HG02870 (cell line): ENCODE measurements around the gene GTF3A.
A peak's percentile ranks its signal among the peaks of the same experiment; 100 is the strongest.
"Not testable (repeated sequence)": the region's sequence is repeated elsewhere in the genome, so short reads cannot be mapped to it uniquely, and the experiment has no call there.

Source experiments
- ATAC-seq: cut with Tn5 transposase; IDR thresholded peaks from one replicate; pipeline ENCODE4 v1.9.1; 2021; ENCODE audit warnings: mild to moderate bottlenecking, moderate library complexity; ENCODE audit not compliant: unreplicated experiment

The GTF3A gene

DNA sequence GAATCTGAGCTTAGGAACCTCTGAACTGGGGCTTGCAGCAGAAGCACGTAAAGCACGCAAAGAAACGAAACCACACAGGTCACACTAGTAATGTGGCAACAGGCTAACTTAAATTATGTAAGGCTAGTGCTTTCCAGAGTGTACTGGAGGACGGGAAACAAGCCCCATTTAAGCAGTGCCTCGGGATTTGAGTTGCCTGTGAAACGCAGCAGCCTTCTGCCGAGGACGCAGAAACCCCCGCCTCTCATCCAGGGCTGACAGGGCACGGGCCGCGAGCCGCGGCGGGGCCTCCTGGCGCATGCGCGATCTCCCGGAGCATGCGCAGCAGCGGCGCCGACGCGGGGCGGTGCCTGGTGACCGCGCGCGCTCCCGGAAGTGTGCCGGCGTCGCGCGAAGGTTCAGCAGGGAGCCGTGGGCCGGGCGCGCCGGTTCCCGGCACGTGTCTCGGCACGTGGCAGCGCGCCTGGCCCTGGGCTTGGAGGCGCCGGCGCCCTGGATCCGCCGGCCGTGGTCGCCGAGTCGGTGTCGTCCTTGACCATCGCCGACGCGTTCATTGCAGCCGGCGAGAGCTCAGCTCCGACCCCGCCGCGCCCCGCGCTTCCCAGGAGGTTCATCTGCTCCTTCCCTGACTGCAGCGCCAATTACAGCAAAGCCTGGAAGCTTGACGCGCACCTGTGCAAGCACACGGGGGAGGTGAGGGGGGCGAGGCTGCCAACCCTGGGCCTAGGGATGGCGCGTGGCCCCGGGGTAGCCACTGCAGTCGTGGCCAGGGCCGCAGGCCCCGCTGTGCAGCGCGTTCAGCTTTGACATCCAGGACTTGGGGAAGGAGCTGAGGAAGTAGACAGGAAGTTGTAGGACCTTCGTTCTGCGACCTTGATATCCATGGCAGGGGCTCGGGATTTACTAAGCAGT is at the start of gene GTF3A:
GTF3A (plus strand) TSS at position 374 of the 912 bp plus-strand sequence.
- peak; percentile 56 for ATAC-seq

- no peak for ATAC-seq
These were observed 49.8 kb upstream of the GTF3A start for GRCh38 chr13:27374650-27375049.

DNA sequence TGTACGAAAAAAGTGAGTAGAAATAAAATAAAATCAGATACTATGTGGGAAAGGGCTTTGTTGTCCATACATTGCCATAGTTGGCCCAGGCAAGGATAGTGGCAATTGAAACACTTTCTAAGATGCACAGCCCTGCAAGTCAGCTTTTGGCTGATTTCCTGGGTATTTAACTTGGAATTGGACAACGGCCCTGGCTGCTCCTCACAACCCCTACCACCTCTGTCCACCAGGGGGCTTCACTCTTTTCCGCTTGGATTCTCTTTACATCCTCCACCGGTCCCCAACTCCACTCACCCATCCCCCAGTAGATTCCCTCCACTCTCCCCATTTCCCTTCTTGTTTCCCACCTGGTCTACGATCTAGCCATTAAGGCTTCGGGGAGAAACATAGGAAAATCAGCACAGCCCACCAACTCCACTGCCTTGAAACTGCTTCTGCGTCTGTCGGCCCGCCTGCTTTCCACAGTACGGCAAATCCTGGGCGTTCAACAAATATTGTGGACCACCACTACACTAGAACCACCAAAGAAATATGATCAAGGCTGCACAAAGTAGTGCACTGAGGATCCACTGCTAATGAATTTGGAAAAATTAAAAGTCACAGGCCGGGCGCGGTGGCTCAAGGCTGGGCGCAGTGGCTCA is 48.6 kb upstream of the GTF3A start:
- no peak for ATAC-seq

GRCh38 chr13:27379126-27379525 is 45.3 kb upstream of the GTF3A start:
- ATAC-seq = no peak

DNA sequence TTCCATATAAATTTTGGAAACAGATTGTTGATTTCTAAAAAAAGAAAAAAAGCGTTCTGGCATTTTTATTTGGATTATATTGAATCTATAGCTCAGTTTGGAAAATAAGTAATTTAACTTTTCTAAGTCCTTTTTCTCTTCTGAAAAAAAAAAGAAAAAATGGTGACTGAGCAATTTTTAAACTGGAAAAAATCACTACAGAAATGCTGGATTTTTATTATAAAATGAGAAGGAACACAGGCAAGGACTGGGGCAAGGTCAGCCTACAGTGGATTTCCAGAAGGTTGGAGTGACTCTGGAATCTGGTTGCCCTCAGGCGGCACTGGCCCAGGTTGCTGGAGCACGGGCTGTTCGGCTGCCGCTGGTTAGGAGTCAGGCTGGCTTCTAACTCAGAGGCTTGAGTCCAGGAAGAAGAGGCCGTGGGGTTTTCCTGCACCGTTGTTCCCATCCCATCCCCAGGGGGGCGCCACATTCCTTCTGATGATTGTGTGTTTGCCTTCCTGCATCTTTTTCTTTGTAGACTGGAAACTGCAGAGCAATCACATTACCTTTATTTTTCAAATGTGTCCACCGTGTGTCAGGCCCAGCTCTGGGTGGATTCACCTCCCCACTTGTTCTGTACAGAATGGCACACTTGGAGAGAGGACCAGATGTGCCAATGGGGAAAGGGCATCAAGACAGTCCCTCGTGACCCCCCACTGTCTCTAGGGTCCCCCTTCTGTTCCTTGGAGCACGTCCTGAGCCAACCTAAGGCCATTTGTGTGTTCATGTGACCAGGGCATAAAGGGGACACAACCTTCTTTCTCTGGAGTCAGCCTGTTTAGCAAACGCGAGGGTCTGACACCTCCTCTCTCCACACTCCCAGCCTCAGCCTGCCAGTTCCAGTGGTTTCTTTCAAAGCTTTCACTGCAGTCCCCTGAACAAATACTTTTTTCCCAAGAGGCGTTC is 44.5 kb upstream of the GTF3A start:
- no peak for ATAC-seq

GRCh38 chr13:27381601-27382000 is 42.8 kb upstream of the GTF3A start:
- no peak for ATAC-seq

GRCh38 chr13:27383104-27383921 is 41.1 kb upstream of the GTF3A start:
- ATAC-seq = no peak

GRCh38 chr13:27384285-27384684 is 40.1 kb upstream of the GTF3A start:
- ATAC-seq = no peak

GRCh38 chr13:27388241-27388640 is 36.2 kb upstream of the GTF3A start:
- no peak for ATAC-seq

DNA sequence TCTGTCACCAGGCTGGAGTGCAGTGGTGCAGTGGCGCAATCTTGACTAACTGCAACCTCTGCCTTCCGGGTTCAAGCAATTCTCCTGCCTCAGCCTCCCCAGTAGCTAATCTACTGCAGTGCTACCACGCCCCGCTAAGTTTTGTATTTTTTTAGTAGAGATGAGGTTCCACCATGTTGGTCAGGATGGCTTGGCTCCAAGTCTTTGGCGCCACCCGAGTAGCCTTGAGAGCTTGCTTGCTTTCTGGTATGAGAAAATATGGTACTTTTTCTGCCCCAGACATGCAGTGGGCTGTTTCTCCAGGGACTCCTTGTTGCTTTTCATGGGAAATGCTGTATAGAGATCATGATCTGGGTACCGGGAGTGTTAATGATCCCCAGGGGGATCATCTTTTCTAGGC is 34.5 kb upstream of the GTF3A start:
- ATAC-seq = no peak

- no peak for ATAC-seq
These were observed 32.9 kb upstream of the GTF3A start for GRCh38 chr13:27391471-27391870.

DNA sequence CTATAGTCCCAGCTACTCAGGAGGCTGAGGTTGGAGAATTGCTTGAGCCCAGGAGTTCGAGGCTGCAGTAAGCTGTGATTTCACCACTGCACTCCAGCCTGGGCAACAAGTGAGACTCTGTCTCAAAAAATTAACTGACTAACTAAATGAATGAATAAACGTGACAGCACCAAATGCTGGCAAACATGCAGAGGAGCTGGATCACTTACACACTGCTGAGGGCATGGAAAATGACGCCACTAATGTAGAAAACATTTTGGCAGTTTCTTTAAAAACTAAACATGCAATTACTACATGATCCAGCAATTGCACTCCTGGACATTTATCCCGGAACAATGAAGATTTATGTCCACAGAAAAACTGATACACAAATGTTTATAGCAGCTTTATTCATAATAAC is 31.3 kb upstream of the GTF3A start:
- no peak for ATAC-seq

GRCh38 chr13:27395007-27395510 is 29.4 kb upstream of the GTF3A start:
- no peak for ATAC-seq

GRCh38 chr13:27396252-27396846 is 28.1 kb upstream of the GTF3A start:
- ATAC-seq = no peak

GRCh38 chr13:27398360-27398759 is 26.1 kb upstream of the GTF3A start:
- ATAC-seq = no peak

- ATAC-seq = not testable (repeated sequence)
These were observed 24.0 kb upstream of the GTF3A start for GRCh38 chr13:27400405-27400804.

- ATAC-seq = no peak
These were observed 23.2 kb upstream of the GTF3A start for GRCh38 chr13:27401210-27401609.

DNA sequence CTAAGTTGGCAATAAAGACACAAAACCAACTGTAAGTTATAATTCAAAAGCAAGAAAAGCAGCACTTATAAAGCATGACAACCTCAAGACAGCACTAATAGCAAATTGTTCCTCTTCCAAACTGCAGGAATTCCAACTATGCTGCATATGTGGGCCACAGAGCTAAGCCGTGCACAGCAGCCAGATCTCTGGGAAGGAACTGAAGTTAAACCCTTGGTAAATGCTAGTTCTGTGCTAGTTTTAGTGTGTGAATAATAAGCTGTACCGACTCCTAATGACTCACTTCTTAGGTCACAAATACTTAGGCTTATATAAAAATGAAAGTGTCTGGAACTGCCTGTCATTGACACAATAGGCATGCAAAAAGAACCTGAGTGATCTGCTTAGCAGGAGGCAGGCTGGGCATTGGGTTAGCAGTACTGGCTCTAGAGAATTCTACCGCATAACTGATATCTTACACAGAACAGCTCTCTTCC is 21.2 kb upstream of the GTF3A start:
- no peak for ATAC-seq

GRCh38 chr13:27403727-27404385 is 20.6 kb upstream of the GTF3A start:
- ATAC-seq = no peak
